LNCaP clone FGC (cell line): ENCODE measurements around the gene KRT27.

Experiments used
- DNase-seq: peaks from one replicate; pipeline ENCODE4 v3.0.0-alpha.2; 2011; ENCODE audit warnings: low read depth
- H3K4me3 ChIP-seq: 2 replicates; pipeline ENCODE4 v1.5.1; 2011; ENCODE audit warnings: mild to moderate bottlenecking, low read depth, low read length, control low read depth
- TF ChIP-seq, protein P1 (sequence below): IDR thresholded peaks from 2 replicates; pipeline ENCODE4 v1.5.1; 2012; ENCODE audit warnings: mild to moderate bottlenecking; ENCODE audit not compliant: control insufficient read depth, insufficient read depth; ENCODE audit errors: extremely low read depth

Gene KRT27

DNA sequence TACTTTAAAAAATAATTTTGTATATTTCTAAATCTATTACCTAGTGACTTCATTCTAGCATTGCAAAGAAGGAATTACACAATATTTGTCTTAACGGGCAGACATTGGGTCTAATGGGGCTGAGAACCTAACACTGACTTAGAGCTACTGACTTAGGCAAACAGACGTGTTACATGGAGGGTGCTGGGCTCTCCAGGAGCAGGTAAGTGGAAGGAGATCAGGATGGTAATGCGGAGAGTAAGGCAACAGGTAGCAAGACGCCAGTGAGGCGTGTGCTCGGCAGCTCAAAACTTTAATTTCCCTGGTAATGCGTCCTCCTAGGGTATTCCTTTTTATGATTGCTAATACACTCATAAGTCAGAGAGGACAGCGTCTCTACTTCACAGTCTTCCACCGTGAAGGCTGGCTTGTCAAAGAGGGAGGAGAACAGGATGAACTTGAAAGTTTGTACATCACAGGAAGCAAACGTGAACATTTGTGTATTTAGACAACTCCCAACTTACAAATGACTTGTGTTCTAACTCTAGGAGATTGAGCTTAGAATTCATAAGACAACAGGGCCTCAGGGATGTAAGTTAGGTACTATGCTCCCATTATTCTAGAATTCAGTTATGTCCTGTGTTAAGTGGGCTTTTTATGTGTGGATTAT lies 12.8 kb upstream of the KRT27 start:
- peak; percentile 35 for DNase-seq
- no peak overlapping the region for H3K4me3 ChIP-seq
- TF ChIP-seq, protein P1, sequence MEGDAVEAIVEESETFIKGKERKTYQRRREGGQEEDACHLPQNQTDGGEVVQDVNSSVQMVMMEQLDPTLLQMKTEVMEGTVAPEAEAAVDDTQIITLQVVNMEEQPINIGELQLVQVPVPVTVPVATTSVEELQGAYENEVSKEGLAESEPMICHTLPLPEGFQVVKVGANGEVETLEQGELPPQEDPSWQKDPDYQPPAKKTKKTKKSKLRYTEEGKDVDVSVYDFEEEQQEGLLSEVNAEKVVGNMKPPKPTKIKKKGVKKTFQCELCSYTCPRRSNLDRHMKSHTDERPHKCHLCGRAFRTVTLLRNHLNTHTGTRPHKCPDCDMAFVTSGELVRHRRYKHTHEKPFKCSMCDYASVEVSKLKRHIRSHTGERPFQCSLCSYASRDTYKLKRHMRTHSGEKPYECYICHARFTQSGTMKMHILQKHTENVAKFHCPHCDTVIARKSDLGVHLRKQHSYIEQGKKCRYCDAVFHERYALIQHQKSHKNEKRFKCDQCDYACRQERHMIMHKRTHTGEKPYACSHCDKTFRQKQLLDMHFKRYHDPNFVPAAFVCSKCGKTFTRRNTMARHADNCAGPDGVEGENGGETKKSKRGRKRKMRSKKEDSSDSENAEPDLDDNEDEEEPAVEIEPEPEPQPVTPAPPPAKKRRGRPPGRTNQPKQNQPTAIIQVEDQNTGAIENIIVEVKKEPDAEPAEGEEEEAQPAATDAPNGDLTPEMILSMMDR: no peak

- TF ChIP-seq, protein P1: no peak
- no peak for DNase-seq
Observed at GRCh38 chr17:40794466-40794865, 12.1 kb upstream of the KRT27 start.

DNA sequence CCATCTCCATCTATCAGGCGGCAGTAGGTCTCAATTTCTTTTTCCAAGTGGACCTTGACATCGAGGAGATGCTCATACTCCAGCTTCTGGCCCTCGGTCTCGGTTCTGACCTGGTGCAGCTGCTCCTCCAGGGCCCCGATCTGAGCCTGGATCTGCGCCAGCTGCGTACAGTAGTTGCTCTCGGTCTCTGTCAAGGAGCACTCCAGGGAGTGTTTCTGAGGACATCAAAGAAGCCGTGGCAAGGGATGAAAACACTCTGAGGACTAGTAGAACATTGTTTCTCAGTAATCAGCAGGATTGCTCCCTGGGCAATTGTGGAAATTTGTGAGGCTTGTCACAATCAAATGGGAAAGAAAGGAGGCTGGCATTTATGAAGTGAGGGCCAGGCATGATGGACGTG lies 11.5 kb upstream of the KRT27 start:
- TF ChIP-seq, protein P1: no peak
- no peak for DNase-seq
- no peak overlapping the region for H3K4me3 ChIP-seq

More at GRCh38 chr17:40794466-40794865, 12.1 kb upstream of the KRT27 start:
- H3K4me3 ChIP-seq: no peak overlapping the region

DNA sequence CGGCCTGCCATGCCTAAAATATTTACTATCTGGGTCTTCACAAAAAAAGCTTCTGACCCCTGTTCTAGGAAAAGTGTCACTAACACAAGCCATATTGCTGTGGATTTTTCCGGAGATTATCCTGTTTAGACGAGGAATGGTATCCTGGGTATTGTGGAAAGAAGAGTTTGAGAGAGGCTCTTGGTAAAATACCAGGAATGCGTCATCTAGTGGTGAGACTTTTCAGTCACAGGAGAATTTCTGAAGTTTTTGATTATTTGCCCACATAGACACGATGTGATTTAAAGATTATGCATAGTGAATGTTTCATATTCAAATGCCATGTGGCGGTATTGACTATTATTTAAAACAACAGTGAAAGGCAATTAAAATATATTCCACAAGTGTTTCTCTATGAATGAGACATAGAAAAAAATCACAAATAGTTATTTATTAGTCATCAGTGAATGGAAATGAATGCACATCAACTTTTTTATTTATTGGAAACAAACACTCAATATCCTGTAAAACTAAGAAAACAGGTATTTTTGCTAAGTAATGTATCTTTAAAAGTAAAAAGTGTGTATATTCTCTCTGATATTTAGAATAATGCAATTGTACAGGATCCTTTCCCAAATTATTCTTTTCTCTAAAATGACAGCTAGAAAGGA lies 9.6 kb upstream of the KRT27 start:
- no peak overlapping the region for H3K4me3 ChIP-seq
- TF ChIP-seq, protein P1: peak; percentile 66
- DNase-seq: peak; percentile 46

- no peak overlapping the region for H3K4me3 ChIP-seq
- DNase-seq: no peak
- TF ChIP-seq, protein P1: no peak
Observed at GRCh38 chr17:40791111-40791510, 8.8 kb upstream of the KRT27 start.

- H3K4me3 ChIP-seq: no peak overlapping the region
- TF ChIP-seq, protein P1: no peak
- DNase-seq: no peak
Observed at GRCh38 chr17:40779181-40779909, 3.0 kb downstream of the KRT27 start.

DNA sequence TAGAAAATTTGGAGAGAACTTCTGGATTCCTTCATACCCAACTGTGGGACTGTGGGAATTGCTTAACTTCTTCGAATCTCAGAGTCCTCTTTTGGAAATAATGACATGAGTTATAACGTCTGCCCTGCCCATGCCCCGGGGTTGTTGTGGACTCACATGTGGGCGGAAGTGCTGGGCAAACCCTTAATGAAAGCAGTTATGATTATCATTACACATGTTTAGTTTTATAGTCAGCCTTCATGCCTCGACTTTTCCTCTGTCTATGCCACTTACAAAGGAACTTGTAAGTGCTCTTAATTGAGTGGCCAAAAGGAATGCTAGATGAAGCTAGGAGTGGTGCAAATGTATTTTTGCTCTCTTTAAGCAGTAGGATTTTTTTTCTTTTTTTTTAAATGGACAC lies 3.9 kb downstream of the KRT27 start:
- TF ChIP-seq, protein P1: no peak
- DNase-seq: no peak
- H3K4me3 ChIP-seq: no peak overlapping the region
